WTC11 (cell line): ENCODE results near the gene TRIM17. TPM values are rescaled to one million over a fixed set of nuclear protein-coding genes. Genes with fewer than 3 reads are reported as not detected.

ENCODE experiments used
- AR ChIP-seq: fragments of 250-450 bp; sonication (Bioruptor Pico); IDR thresholded peaks from 2 replicates; pipeline ENCODE4 v1.9.0; 2021; ENCODE audit warnings: mild to moderate bottlenecking
- FOXK1 ChIP-seq: sonication (generic); formaldehyde crosslinking; IDR thresholded peaks from 2 replicates; pipeline ENCODE4 v1.8.0; 2022; ENCODE audit warnings: mild to moderate bottlenecking, moderate library complexity, missing genetic modification reagents
- HMGXB4 ChIP-seq: sonication (generic); formaldehyde crosslinking; IDR thresholded peaks from 2 replicates; pipeline ENCODE4 v1.8.1; 2023; ENCODE audit warnings: mild to moderate bottlenecking, moderate library complexity, missing genetic modification reagents
- KAT7 ChIP-seq: sonication (generic); formaldehyde crosslinking; IDR thresholded peaks from 2 replicates; pipeline ENCODE4 v1.8.1; 2023; ENCODE audit warnings: missing genetic modification reagents, mild to moderate bottlenecking, borderline replicate concordance
- NR3C1 ChIP-seq: sonication (generic); formaldehyde crosslinking; conservative IDR thresholded peaks from 2 replicates; pipeline ENCODE4 v1.8.1; 2023; ENCODE audit warnings: low read depth, mild to moderate bottlenecking, missing genetic modification reagents
- SMAD3 ChIP-seq: sonication (generic); formaldehyde crosslinking; IDR thresholded peaks from 2 replicates; pipeline ENCODE4 v1.8.0; 2022; ENCODE audit warnings: missing genetic modification reagents, mild to moderate bottlenecking, borderline replicate concordance
- SMAD4 ChIP-seq: sonication (generic); formaldehyde crosslinking; IDR thresholded peaks from 2 replicates; pipeline ENCODE4 v1.8.0; 2022; ENCODE audit warnings: mild to moderate bottlenecking, missing genetic modification reagents
- SP1 ChIP-seq: sonication (generic); formaldehyde crosslinking; conservative IDR thresholded peaks from 2 replicates; pipeline ENCODE4 v1.8.1; 2022; ENCODE audit warnings: missing genetic modification reagents
- TEAD4 ChIP-seq: sonication (generic); formaldehyde crosslinking; IDR thresholded peaks from 2 replicates; pipeline ENCODE4 v1.8.0; 2022; ENCODE audit warnings: mild to moderate bottlenecking, missing genetic modification reagents
- USF1 ChIP-seq: sonication (generic); formaldehyde crosslinking; IDR thresholded peaks from 2 replicates; pipeline ENCODE4 v1.8.0; 2022; ENCODE audit warnings: mild to moderate bottlenecking, missing genetic modification reagents
- ZNF396 ChIP-seq: fragments of 250-450 bp; sonication (Bioruptor Pico); IDR thresholded peaks from 2 replicates; pipeline ENCODE4 v1.8.0; 2021; ENCODE audit warnings: mild to moderate bottlenecking, moderate library complexity, borderline replicate concordance
- ZNF425 ChIP-seq: fragments of 250-450 bp; sonication (Bioruptor Pico); conservative IDR thresholded peaks from 2 replicates; pipeline ENCODE4 v1.9.0; 2021; ENCODE audit warnings: mild to moderate bottlenecking
- total RNA-seq: library from RNA; stranded (reverse); gene quantifications from 3 replicates; pipeline ENCODE4 v1.2.3, GENCODE V29; 2021
- TF ChIP-seq, protein P1 (sequence below): sonication (generic); formaldehyde crosslinking; IDR thresholded peaks from 2 replicates; pipeline ENCODE4 v1.8.1; 2023; ENCODE audit warnings: mild to moderate bottlenecking, missing genetic modification reagents
- TF ChIP-seq, protein P2 (sequence below): sonication (generic); formaldehyde crosslinking; IDR thresholded peaks from 2 replicates; pipeline ENCODE4 v1.8.1; 2022; ENCODE audit warnings: missing genetic modification reagents, borderline replicate concordance
- TF ChIP-seq, protein P3 (sequence below): sonication (generic); formaldehyde crosslinking; IDR thresholded peaks from 2 replicates; pipeline ENCODE4 v1.8.0; 2023; ENCODE audit warnings: missing genetic modification reagents, mild to moderate bottlenecking, borderline replicate concordance
- TF ChIP-seq, protein P4 (sequence below): sonication (generic); formaldehyde crosslinking; IDR thresholded peaks from 2 replicates; pipeline ENCODE4 v1.8.0; 2022; ENCODE audit warnings: missing genetic modification reagents
- TF ChIP-seq, protein P5 (sequence below): sonication (generic); formaldehyde crosslinking; IDR thresholded peaks from 2 replicates; pipeline ENCODE4 v1.8.0; 2023; ENCODE audit warnings: missing genetic modification reagents

Gene TRIM17
- total RNA-seq, 1 experiment from 2014 or later, result 2.6 TPM

GRCh38 chr1:228445843-228446650 is 29.4 kb upstream of the TRIM17 start (continued):
- TF ChIP-seq ZNF425, result no peak
- TF ChIP-seq, protein P1, sequence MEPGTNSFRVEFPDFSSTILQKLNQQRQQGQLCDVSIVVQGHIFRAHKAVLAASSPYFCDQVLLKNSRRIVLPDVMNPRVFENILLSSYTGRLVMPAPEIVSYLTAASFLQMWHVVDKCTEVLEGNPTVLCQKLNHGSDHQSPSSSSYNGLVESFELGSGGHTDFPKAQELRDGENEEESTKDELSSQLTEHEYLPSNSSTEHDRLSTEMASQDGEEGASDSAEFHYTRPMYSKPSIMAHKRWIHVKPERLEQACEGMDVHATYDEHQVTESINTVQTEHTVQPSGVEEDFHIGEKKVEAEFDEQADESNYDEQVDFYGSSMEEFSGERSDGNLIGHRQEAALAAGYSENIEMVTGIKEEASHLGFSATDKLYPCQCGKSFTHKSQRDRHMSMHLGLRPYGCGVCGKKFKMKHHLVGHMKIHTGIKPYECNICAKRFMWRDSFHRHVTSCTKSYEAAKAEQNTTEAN (CRISPR knock-in tag), result 0 out of 2 replicates have a peak, but pooled peaks have one; percentile 29
- TF ChIP-seq, protein P2, sequence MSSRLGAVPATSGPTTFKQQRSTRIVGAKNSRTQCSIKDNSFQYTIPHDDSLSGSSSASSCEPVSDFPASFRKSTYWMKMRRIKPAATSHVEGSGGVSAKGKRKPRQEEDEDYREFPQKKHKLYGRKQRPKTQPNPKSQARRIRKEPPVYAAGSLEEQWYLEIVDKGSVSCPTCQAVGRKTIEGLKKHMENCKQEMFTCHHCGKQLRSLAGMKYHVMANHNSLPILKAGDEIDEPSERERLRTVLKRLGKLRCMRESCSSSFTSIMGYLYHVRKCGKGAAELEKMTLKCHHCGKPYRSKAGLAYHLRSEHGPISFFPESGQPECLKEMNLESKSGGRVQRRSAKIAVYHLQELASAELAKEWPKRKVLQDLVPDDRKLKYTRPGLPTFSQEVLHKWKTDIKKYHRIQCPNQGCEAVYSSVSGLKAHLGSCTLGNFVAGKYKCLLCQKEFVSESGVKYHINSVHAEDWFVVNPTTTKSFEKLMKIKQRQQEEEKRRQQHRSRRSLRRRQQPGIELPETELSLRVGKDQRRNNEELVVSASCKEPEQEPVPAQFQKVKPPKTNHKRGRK (CRISPR knock-in tag), result no peak
- TF ChIP-seq, protein P3, sequence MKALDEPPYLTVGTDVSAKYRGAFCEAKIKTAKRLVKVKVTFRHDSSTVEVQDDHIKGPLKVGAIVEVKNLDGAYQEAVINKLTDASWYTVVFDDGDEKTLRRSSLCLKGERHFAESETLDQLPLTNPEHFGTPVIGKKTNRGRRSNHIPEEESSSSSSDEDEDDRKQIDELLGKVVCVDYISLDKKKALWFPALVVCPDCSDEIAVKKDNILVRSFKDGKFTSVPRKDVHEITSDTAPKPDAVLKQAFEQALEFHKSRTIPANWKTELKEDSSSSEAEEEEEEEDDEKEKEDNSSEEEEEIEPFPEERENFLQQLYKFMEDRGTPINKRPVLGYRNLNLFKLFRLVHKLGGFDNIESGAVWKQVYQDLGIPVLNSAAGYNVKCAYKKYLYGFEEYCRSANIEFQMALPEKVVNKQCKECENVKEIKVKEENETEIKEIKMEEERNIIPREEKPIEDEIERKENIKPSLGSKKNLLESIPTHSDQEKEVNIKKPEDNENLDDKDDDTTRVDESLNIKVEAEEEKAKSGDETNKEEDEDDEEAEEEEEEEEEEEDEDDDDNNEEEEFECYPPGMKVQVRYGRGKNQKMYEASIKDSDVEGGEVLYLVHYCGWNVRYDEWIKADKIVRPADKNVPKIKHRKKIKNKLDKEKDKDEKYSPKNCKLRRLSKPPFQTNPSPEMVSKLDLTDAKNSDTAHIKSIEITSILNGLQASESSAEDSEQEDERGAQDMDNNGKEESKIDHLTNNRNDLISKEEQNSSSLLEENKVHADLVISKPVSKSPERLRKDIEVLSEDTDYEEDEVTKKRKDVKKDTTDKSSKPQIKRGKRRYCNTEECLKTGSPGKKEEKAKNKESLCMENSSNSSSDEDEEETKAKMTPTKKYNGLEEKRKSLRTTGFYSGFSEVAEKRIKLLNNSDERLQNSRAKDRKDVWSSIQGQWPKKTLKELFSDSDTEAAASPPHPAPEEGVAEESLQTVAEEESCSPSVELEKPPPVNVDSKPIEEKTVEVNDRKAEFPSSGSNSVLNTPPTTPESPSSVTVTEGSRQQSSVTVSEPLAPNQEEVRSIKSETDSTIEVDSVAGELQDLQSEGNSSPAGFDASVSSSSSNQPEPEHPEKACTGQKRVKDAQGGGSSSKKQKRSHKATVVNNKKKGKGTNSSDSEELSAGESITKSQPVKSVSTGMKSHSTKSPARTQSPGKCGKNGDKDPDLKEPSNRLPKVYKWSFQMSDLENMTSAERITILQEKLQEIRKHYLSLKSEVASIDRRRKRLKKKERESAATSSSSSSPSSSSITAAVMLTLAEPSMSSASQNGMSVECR (CRISPR knock-in tag), result peak; percentile 79; the same call in 1 of the 2 replicates
- TF ChIP-seq, protein P4, sequence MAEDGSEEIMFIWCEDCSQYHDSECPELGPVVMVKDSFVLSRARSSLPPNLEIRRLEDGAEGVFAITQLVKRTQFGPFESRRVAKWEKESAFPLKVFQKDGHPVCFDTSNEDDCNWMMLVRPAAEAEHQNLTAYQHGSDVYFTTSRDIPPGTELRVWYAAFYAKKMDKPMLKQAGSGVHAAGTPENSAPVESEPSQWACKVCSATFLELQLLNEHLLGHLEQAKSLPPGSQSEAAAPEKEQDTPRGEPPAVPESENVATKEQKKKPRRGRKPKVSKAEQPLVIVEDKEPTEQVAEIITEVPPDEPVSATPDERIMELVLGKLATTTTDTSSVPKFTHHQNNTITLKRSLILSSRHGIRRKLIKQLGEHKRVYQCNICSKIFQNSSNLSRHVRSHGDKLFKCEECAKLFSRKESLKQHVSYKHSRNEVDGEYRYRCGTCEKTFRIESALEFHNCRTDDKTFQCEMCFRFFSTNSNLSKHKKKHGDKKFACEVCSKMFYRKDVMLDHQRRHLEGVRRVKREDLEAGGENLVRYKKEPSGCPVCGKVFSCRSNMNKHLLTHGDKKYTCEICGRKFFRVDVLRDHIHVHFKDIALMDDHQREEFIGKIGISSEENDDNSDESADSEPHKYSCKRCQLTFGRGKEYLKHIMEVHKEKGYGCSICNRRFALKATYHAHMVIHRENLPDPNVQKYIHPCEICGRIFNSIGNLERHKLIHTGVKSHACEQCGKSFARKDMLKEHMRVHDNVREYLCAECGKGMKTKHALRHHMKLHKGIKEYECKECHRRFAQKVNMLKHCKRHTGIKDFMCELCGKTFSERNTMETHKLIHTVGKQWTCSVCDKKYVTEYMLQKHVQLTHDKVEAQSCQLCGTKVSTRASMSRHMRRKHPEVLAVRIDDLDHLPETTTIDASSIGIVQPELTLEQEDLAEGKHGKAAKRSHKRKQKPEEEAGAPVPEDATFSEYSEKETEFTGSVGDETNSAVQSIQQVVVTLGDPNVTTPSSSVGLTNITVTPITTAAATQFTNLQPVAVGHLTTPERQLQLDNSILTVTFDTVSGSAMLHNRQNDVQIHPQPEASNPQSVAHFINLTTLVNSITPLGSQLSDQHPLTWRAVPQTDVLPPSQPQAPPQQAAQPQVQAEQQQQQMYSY (CRISPR knock-in tag), result no peak
- no peak for TF ChIP-seq SMAD3 (CRISPR knock-in tag)
- TF ChIP-seq TEAD4 (CRISPR knock-in tag), result no peak
- no peak for TF ChIP-seq NR3C1 (CRISPR knock-in tag)
- TF ChIP-seq ZNF396 (CRISPR knock-in tag), result no peak
- no peak for TF ChIP-seq SMAD4 (CRISPR knock-in tag)
- TF ChIP-seq HMGXB4 (CRISPR knock-in tag), result 0 out of 2 replicates have a peak, but pooled peaks have one; percentile 54
- TF ChIP-seq USF1 (CRISPR knock-in tag), result peak; percentile 74
- no peak for TF ChIP-seq FOXK1 (CRISPR knock-in tag)
- TF ChIP-seq AR (CRISPR knock-in tag), result no peak
- TF ChIP-seq, protein P5, sequence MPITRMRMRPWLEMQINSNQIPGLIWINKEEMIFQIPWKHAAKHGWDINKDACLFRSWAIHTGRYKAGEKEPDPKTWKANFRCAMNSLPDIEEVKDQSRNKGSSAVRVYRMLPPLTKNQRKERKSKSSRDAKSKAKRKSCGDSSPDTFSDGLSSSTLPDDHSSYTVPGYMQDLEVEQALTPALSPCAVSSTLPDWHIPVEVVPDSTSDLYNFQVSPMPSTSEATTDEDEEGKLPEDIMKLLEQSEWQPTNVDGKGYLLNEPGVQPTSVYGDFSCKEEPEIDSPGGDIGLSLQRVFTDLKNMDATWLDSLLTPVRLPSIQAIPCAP (CRISPR knock-in tag), result no peak
- TF ChIP-seq KAT7, result 0 out of 2 replicates have a peak, but pooled peaks have one; percentile 49
- TF ChIP-seq SP1 (CRISPR knock-in tag), result peak; percentile 35; the same call in 1 of the 2 replicates
